ENCODE data around the gene POLN.

The POLN gene

GRCh38 chr4:2241410-2242353, at the start of gene POLN, which contains the start of gene HAUS3:
POLN (minus strand) TSS chr4:2242121; CDS start chr4:2229231, 12,890 bp downstream.
HAUS3 (minus strand) TSS chr4:2242121; CDS start chr4:2240946, 1,175 bp downstream.
- peak; percentile 96 to 99 (median 99) for DNase-seq

GRCh38 chr4:2290974-2291704, 49.2 kb upstream of the POLN start:
- no peak for DNase-seq

- DNase-seq = peak in 2 of 3 experiments; percentile 19 to 20
These were observed 48.6 kb upstream of the POLN start for GRCh38 chr4:2290488-2290887.

DNA sequence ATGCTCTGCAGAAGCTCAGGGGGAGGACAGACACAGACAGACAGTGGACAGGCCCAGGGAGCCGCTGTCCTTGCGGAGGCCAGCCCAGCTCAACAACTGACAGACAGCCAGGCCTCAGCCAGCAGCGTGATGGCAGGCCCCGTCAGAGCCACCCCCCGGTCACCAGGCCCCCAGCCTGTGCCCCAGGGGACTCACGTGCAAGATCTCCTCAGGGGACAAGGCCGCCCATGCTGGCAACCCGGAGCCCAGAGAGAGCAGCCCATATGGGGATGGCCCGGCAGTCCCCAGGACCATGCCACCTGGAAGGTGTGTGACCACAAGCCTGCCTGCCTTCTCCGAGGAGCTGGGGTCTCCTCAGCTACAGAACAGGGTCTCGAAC, 48.0 kb upstream of the POLN start:
- DNase-seq = no peak

- DNase-seq = peak in 1 of 3 experiments; percentile 20
These were observed 47.5 kb upstream of the POLN start for GRCh38 chr4:2289311-2289954.

DNA sequence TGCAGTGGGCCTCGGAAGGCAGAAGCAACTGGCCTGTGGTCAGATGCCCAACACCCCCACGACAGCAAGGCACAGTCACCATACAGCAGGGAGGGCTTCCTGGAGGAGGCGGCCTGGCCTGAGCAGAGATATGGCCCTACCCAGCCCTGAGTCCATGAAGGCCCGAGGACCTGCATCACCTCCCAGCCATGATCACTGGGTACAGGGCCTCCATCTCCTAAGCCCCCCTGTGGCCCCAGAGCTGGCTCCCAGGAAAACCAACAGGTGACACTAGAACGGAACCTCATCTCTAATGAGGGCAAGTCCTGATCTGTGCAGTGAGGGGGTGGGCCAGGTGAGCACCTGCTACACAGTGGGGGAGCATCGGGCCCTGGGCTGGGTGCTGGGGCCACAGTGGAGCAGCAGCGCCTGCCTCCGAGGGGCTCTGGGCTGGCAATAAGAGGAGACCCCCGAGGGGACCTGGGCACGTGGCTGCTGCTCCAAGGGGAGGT, 46.2 kb upstream of the POLN start:
- DNase-seq = no peak

GRCh38 chr4:2287594-2287915, 45.6 kb upstream of the POLN start:
- DNase-seq = no peak

DNA sequence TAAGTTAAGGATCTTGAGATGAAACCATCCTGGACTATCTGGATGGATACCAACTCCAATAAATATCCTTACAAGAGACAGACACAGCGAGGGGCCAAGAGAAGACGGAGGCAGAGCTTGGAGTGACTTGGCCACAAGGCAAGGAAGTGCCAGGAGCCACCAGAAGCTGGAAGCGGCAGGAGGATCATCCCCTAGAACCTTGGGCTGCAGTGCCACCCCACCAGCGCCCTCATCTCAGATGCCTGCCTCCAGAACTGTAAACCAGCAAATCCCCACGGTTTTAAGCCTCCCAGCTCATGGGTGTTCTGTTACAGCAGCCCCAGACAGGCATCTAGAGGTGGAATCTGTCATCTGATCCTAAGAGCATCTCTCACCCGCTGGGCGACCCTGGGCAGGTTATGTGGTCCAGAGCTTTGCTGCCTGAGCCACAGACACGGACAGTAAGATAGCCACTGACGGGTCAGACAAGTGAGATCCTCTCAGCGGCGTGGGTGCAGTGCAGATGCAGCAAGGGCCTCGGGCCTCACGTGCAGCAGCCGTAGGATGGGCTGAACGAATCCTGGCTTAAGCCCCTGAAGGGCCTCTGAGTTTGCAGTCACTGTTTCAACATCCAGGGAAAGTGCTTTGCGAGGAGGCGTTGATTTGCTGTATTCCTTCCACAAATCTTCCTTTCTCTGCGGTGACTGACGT, 45.1 kb upstream of the POLN start:
- peak in 2 of 3 experiments; percentile 22 to 44 for DNase-seq

DNA sequence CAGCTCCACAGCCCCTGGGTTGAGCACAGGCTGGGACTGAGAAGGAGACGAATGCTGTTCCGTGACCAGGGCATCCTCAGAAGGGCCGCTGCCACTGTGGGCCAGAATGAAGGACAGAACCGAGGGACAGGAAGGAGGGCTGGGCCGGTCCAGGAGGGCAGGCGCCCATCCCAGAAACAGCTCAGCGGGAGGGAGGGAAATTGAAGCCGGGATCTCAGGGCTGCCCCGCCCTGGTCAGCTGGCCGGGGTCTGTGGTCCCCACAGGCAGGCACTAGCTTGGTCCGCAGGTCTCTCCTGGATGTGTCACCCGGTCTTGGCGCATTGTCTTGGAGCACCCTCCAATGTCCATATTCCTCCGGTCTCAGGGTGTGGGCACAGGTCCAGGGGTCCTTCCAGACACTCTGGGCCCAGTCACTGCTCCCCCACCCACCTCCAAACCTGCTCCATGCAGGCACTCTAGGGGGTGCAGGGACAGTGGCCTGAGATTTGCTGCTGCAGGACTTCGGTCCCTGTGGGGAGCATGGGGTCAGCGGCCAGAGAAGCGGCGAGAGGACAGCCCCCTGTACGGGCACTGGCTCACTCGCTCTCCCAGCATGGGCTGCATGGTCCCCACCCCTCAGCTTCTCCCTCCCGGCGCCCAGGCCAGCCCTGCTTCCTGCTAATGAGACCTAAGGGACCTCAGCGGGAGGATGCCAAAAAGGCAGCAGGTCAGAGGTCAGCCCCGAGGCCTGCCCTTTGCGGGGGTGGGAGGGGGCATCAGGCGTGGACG, 43.9 kb upstream of the POLN start:
- DNase-seq = no peak

DNA sequence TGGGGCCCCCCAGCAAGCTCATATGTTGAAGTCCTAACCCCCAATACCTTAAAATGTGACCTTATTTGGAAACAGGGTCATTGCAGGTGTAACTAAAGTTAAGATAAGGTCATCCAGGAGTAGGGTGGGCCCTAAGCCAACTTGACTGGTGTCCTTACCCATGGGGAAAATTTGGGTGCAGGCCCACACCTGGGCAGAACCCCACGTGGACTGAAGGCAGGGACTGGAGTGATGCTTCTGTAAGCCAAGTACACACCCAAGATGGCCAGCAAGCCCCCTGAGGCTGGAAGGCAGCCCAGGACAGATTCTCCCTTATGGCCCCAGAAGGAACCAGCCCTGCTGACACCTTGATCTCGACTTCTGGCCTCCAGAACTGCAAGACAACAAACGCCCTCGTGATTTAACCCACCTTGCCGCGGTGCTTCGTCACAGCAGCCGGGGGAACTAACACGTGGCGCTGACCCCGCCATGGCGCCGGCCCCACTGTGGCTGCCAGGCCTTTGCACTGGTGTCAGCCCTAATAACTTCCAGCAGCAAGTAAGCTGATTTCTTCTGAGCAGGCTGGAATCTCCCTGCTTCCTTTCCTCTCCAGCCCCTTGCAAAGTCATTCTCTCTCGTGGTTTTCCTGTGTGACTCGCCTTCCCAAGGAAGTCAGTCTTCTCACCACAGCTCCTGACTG, 43.2 kb upstream of the POLN start:
- DNase-seq = no peak

- DNase-seq = no peak
These were observed 42.4 kb upstream of the POLN start for GRCh38 chr4:2284161-2284933.

DNA sequence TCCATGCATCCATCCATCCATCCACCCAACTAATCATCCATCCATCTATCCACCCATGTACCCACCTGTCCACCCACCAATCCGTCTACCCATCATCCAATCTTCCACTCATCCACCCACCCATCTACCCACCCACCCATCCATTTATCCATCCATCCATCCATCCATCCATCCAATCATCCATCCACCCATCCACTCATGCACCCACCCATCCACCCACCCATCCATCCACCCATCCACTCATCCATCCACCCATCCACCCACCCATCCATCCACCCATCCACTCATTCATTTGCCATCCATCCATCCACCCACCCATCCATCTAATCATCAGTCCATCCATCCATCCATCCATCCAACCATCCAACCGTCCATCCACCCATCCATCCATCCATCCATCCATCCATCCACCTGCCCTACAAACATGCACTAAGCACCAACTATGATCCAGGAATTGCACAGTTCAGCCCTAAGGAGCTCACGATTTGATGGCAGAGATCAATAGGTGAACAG, 41.3 kb upstream of the POLN start:
- DNase-seq = no peak

DNA sequence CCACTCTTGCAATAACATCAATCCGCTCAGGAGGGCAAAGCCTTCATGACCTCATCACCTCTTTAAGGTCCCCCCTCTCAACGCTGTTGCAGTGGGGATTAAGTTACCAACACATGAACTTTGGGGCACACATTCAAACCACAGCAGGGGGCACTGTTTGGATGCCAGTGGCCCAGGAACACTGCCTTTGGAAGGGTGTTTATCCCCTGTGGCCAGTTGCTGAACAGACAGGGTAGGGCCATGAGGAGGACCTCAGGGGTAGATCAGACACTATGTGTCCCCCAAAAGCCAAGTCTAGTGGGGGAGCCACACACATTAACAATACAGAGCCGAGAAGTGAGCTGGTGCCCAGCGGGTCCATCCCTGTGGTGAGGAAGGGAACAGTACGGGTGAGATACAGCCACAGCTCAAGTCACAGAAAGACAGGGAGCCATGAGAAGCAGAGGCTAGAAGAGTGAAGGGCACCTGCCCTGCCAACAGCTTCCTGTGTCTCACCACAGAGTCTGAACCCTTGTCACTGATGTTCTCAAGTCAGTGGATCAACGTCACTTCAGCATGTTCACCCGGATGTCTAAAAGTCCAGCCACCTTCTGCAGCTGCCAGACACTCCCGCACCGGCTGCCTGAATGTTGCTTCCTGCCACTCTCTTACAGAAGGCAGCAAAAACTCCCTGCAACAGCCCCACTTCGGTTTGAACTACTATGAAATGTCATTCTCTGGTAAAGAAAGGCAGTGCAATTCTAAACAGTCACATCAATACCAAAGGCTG, 39.8 kb upstream of the POLN start:
- no peak for DNase-seq

DNA sequence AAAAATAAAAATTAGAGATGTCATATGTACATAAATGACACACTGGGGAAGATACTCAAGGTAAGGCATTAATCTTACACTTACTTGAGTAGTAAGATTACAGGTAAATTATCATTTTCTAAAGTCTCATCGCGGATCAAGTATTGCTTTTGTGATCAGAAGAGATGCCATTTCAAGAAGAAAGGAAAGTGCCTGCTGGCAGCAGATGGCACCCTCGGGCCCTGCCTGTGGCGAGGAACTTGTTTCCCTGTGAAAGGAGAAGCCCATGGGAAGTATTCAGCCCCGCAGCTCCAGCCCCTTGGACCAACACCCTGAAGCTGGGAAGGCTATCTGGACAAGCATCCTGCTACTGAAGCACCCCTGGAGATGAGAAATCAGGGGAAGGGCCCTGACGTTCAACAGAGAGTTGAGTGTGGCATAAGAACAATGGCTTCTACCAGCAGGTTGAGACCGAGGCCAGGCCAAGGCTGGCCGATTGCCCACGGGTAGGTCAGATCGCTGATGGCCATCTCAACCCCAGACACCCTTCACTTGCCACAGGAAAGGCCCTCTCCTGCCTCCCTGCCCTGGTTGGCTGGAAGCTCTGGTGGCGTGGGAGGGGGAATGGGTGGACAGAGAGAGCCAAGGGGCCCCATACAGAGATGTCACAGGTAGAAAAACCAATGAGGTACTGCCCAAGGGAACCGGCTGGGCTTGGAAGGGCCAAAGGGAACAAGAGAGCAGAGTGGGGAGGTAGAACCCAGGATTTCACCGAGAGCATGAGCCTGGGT, 38.8 kb upstream of the POLN start:
- DNase-seq = peak in 2 of 3 experiments; percentile 22 to 51

GRCh38 chr4:2277956-2278355, 36.0 kb upstream of the POLN start:
- no peak for DNase-seq

- DNase-seq = no peak
These were observed 34.8 kb upstream of the POLN start for GRCh38 chr4:2276581-2277325.

DNA sequence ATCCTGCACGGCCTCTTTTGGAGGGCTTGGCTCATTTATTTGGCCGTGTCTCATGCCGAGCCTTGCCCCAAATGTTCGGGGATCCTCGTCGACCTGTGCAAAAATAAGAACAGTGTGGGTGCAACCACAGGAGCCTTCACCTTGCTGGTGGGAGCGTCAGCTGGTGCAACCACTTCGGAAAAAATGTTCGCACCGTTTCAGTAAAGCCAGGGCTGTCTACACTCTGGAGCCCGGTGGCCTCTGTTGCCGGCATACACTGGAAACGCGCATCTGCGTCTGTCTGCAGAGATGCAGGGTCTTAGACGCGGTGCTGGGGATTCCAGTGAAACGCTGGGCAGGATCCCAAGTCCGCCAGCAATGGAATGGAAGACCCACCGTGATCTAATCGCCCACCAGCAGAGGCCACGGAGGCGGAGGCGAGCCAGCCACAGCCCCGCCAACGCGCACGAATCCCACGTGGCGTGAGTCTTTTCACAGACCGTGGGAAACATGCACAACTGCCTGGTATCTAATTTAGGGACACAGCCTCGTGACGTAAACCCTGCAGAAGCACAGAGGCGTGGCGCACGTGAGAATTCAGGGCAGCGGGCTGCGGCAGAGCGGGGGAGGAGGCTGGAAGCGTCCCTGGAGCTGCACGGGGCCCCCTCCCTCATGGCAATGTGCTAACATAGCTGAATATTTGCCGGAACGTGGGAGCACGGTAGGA, 33.8 kb upstream of the POLN start:
- DNase-seq = no peak

Measured in NCI-H1417 (cell line).